A673 (cell line): ENCODE data around the gene RAB37. TPM values are rescaled to one million over a fixed set of nuclear protein-coding genes. Genes with fewer than 3 reads are reported as not detected.

Experiments used
- BruUV-seq: library from RNA; stranded (reverse); fragments of 400-500 nt; replicated peaks from 2 replicates; lab custom pipeline; 2021; lab: Mats Ljungman, UMichigan
- CTCF ChIA-PET: fragments of 300-600 bp; sonication (Branson Sonifier 250); formaldehyde crosslinking; loops from one replicate; lab custom pipeline; 2022; ENCODE audit warnings: antibody characterized with exemption; lab: Charles Lee
- POLR2A ChIA-PET: fragments of 300-600 bp; sonication (Branson Sonifier 250); formaldehyde crosslinking; loops from one replicate; lab custom pipeline; 2022; ENCODE audit warnings: antibody characterized with exemption; ENCODE audit not compliant: low non-redundant PET; lab: Charles Lee
- DNase-seq: peaks from one replicate; pipeline ENCODE4 v3.0.0-alpha.2; 2015; ENCODE audit warnings: low spot score
- H3K27ac ChIP-seq: fragments of 200-600 bp; sonication (generic); 2 replicates; pipeline ENCODE4 v1.5.1; 2016; ENCODE audit warnings: mixed run types, low read depth, mild to moderate bottlenecking, mixed read lengths, antibody characterized with exemption, low read length; ENCODE audit not compliant: poor library complexity, severe bottlenecking
- H3K27me3 ChIP-seq: fragments of 200-600 bp; sonication (generic); replicated peaks from 2 replicates; pipeline ENCODE4 v1.6.1; 2017; ENCODE audit warnings: mixed run types, low read depth, mild to moderate bottlenecking, mixed read lengths, antibody characterized with exemption, low read length; ENCODE audit not compliant: insufficient read depth, poor library complexity
- H3K36me3 ChIP-seq: fragments of 200-600 bp; sonication (generic); 2 replicates; pipeline ENCODE4 v1.6.1; 2016; ENCODE audit warnings: mixed run types, mild to moderate bottlenecking, mixed read lengths, antibody characterized with exemption, low read length; ENCODE audit not compliant: insufficient read depth, poor library complexity, severe bottlenecking
- H3K4me1 ChIP-seq: fragments of 200-600 bp; sonication (generic); 2 replicates; pipeline ENCODE4 v1.6.1; 2017; ENCODE audit warnings: mixed run types, mild to moderate bottlenecking, mixed read lengths, antibody characterized with exemption, low read length; ENCODE audit not compliant: insufficient read depth, poor library complexity, severe bottlenecking
- H3K4me3 ChIP-seq: fragments of 200-600 bp; sonication (generic); 2 replicates; pipeline ENCODE4 v1.5.1; 2016; ENCODE audit warnings: low read depth, mixed run types, mild to moderate bottlenecking, mixed read lengths, low read length; ENCODE audit not compliant: poor library complexity, severe bottlenecking
- H3K9me3 ChIP-seq: fragments of 200-600 bp; sonication (generic); 2 replicates; pipeline ENCODE4 v1.6.1; 2016; ENCODE audit warnings: mixed run types, low read depth, mild to moderate bottlenecking, mixed read lengths, antibody characterized with exemption, low read length; ENCODE audit not compliant: poor library complexity, severe bottlenecking
- EZH2 ChIP-seq: fragments of 200-600 bp; sonication (generic); IDR thresholded peaks from 2 replicates; pipeline ENCODE4 v1.6.1; 2017; ENCODE audit warnings: borderline replicate concordance, low read depth, mild to moderate bottlenecking, mixed read lengths, antibody characterized with exemption, low read length; ENCODE audit not compliant: poor library complexity, severe bottlenecking
- intact Hi-C: fragments of 100-400 bp; cut with micrococcal nuclease; formaldehyde crosslinking; loops from one replicate; pipeline ENCODE4 v1.10.0; 2022; ENCODE audit not compliant: unreplicated experiment
- total RNA-seq: library from RNA; stranded (reverse); gene quantifications from 2 replicates; pipeline ENCODE4 v1.2.3, GENCODE V29; 2021
- TF ChIP-seq, protein P1 (sequence below): fragments of 300-800, 200-600 bp; sonication (generic); conservative IDR thresholded peaks from 2 replicates; pipeline ENCODE4 v1.5.1; 2017; ENCODE audit warnings: low read depth, mild to moderate bottlenecking, antibody characterized with exemption, low read length, moderate library complexity, mixed read lengths

Gene RAB37
- total RNA-seq, 1 experiment from 2014 or later, result not detected

DNA sequence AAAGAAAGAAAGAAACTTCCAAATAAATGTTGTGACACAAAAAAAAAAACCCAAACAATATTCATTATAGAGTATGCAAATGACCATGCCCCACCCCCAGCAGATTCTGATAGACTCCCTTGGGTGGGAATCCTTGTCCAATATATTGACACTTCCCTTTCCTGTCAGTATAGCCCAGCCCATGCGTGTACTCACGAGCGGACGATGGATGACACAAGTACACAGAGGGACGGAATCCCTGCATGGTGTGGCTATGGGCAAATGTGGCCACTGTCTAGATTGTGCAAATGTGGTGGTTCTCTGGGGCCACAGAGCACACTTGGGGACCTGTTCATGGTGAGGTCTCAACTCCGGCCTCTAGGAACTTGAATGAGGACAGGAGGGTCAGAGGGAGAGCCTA is 3.1 kb downstream of the RAB37 start:
- H3K27ac ChIP-seq, result no peak overlapping the region
- intact Hi-C loops, result loop anchor here (5.0 to 10.0 kb wide), 2 partner anchors 37 to 215 kb away; partner anchors contain the start of gene NAT9
- POLR2A ChIA-PET, result no interaction called here
- H3K9me3 ChIP-seq, result no peaks in the 10 kb centered on the region
- TF ChIP-seq EZH2, result no peak
- TF ChIP-seq, protein P1, sequence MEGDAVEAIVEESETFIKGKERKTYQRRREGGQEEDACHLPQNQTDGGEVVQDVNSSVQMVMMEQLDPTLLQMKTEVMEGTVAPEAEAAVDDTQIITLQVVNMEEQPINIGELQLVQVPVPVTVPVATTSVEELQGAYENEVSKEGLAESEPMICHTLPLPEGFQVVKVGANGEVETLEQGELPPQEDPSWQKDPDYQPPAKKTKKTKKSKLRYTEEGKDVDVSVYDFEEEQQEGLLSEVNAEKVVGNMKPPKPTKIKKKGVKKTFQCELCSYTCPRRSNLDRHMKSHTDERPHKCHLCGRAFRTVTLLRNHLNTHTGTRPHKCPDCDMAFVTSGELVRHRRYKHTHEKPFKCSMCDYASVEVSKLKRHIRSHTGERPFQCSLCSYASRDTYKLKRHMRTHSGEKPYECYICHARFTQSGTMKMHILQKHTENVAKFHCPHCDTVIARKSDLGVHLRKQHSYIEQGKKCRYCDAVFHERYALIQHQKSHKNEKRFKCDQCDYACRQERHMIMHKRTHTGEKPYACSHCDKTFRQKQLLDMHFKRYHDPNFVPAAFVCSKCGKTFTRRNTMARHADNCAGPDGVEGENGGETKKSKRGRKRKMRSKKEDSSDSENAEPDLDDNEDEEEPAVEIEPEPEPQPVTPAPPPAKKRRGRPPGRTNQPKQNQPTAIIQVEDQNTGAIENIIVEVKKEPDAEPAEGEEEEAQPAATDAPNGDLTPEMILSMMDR, result no peak
- no TSS peak for BruUV-seq
- H3K4me3 ChIP-seq, result no peak overlapping the region
- peaks cover 44% of the 10 kb centered on the region for H3K27me3 ChIP-seq
- H3K36me3 ChIP-seq, result no peaks in the 10 kb centered on the region
- CTCF ChIA-PET, result no interaction called here
- no peak for DNase-seq
- H3K4me1 ChIP-seq, result peaks cover 20% of the 10 kb centered on the region

DNA sequence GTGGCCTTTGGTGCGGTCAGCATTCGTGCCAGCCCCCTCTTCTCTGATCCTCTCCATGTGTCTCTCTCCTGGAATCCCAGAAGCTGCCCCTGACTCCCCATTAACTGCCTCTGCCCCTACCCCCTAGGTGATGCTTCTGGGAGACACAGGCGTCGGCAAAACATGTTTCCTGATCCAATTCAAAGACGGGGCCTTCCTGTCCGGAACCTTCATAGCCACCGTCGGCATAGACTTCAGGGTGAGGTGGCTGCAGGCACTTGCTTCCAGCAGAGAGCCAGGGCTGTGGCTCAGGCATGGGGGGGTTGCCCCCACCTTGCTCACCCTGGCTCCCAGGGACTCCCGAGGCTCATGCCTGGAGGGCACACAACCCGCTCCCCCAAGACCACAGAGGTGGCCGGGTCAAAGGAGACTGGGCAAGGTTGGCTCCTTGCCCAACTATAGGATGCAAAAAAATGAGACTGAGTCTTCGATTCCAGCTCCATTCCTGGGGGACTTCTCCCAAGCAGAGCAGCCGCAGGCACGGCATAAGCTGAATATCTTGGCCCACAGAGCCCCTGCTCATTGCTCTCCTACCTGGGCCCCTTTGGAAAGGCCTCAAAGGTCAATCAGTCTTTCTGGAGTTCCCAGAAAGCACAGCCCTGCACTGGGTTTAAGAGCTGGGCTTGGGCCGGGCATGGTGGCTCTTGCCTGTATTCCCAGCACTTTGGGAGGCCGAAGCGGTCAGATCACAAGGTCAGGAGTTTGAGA is 3.8 kb downstream of the RAB37 start:
- Histone ChIP-seq H3K9me3 (no peaks in the 10 kb centered on the region), H3K4me3 (no peak overlapping the region), H3K4me1 (peaks cover 20% of the 10 kb centered on the region), H3K27ac (no peak overlapping the region), H3K36me3 (no peaks in the 10 kb centered on the region), H3K27me3 (peaks cover 38% of the 10 kb centered on the region)
- no peak for TF ChIP-seq EZH2
- TF ChIP-seq, protein P1, result no peak
- no peak for DNase-seq
- BruUV-seq, result no TSS peak
- intact Hi-C loops, result loop anchor here (5.0 to 10.0 kb wide), 2 partner anchors 36 to 214 kb away; partner anchors contain the start of gene NAT9
- POLR2A ChIA-PET, result no interaction called here
- CTCF ChIA-PET, result interaction anchor here (0.7 to 1.1 kb wide), 2 partner anchors 14 to 83 kb away, joined by 4 to 7 read pairs; no protein-coding TSS in a partner anchor

DNA sequence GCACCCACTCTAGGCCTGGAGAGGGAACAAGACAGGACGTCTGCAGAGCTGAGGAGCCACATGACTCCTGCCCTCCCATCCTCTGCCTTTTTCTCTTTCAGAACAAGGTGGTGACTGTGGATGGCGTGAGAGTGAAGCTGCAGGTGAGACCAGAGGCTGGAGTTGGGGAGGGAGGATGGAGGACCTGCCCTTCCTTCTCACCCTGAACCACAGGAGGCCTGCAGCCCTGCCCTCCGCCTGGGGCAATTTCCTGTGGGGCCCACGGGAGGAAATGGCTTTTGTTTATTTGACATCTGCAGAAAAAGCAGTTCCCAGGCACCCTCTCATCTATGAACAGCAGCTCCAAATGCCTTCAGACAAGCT is 5.1 kb downstream of the RAB37 start:
- no peak for TF ChIP-seq EZH2
- TF ChIP-seq, protein P1, result no peak
- ChIA-PET POLR2A (no interaction called here), CTCF (interaction anchor here (0.9 kb wide), 1 partner anchor 220 kb away, joined by 3 read pairs; no protein-coding TSS in a partner anchor)
- Histone ChIP-seq H3K9me3 (no peaks in the 10 kb centered on the region), H3K36me3 (no peaks in the 10 kb centered on the region), H3K4me3 (no peak overlapping the region), H3K4me1 (peaks cover 19% of the 10 kb centered on the region), H3K27ac (no peak overlapping the region), H3K27me3 (peaks cover 24% of the 10 kb centered on the region)
- BruUV-seq, result no TSS peak
- intact Hi-C loops, result loop anchor here (5.0 to 10.0 kb wide), 2 partner anchors 35 to 213 kb away; partner anchors contain the start of gene NAT9
- DNase-seq, result no peak
